NCI-H526 treated with DMSO at 0.1 percent for 48 hours (cell line): Measurements from ENCODE around the gene XPOT.

Experiments used
- DNase-seq: peaks from one replicate; lab custom pipeline; 2025; lab: John Stamatoyannopoulos, UW

Gene XPOT

DNA sequence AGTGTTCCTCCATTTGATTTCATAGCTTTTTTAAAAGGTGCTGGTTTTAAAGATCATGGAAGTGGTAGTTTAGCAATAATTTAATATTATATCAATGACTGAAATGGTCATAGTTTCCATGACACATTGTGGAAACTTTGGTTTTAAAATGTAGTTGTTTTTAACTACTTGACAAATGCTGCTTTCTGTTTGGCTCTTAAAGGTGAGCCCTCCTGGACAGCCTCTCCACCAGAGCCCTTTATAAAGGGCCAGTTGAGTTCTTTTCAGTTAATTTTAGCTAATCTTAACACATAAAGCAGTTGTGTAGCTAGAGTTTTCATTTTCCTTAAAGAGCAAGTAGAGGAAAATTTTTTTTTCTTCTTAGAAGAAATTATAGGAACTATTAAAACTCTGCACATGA is 14.0 kb downstream of the XPOT start:
- DNase-seq, result no peak

DNA sequence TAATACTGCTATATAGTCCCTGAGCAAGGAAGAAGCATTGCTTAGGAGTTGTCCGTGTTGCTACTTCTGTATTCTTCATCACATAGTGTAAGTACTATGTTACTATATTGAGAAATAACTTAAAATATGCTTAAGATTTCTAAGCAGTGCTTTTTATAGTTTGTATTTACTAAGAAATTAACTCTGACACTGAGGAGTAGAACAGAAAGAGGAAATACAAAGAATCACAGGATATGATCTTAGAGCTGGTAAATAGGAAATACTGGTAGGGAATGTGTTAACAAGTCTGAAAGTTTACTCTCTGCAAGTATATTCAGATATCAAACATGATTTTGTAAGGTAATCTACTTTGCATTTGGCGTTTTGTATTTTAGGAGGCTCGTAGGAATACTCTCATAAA is 15.5 kb downstream of the XPOT start:
- no peak for DNase-seq

DNA sequence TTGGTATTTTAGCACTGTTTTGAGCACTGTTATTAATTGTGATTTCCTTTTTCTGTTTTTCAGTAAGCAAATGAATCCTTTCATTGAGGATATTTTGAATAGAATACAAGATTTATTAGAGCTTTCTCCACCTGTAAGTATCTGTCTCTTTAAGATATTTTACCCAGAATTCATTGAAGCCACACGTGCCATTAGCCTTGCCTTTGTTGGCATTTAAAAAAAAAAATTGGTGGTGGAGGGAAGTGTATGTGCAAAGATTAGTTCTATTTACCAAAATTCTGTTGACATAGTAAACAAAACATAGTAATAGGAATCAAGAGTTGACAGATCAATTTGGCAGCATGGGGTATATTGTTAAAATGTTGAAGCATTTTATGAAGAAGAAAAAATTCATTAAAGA is 23.8 kb downstream of the XPOT start:
- no peak for DNase-seq

DNA sequence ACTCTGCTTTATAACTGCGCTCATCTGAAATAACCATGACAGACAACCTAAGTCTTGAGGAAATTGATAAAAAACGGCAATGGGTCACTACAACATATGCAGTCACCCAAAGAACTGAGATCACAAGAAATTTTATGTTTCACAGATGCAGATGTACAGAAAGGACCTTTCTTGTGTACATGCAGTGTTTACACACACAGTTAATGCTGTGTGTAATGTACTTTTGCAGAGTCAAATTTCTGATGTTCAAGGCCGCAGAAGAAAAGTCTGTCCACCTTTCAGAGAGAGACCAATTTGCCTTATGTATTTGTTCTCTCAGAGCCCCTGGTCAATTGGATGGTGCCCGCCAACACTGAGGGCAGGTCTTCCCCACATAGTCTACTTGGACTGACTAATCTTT is 24.8 kb downstream of the XPOT start:
- no peak for DNase-seq

DNA sequence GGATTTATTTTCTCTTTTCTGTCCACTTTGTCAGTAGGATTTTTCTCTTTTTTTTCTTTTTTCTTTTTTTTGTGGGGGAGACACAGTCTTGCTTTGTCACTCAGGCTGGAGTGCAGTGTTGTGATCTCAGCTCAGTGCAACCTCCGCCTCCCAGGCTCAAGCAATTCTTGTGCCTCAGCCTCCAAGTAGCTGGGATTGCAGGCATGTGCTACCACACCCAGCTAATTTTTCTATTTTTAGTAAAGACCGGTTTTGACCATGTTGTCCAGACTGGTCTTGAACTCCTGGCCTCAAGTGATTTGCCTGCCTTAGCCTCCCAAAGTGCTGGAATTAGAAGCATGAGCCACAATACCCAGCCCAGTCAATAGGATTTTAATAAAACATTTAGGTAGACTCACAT is 26.7 kb downstream of the XPOT start:
- no peak for DNase-seq

DNA sequence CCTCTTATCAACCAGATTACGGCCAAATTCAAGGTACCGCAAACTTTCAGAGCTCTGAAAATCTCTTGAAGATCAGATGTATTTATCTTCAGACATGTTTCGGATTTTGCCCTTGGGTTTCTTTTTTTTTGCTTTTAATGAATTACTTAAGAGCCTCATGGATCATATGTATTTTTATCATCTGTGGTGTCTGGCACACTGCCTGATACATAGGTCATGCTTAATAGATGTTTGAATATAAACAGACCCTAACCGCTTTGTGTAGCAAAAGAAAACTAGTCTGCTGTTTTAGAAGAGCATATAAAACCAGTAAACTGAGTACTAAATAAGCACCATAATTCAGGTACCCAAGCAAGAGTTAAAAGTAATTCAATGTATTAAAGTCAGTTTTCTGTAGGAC is 27.6 kb downstream of the XPOT start:
- DNase-seq, result no peak

DNA sequence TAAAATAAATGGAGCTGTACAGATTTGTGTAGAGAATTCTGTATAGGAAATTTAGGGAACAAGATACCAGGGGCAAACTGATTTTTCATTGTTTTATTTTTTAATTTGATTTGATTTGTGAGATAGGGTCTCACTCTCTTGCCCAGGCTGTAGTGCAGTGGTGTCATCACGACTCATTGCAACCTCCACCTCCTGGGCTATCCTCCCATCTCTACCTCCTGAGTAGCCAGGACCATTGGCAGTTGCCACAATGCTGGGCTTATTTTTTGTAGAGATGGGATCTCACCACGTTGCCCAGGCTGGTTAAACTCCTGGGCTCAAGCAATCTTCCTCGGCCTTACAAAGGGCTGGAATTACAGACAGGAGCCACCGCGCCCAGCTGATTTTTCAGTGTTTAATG is 29.7 kb downstream of the XPOT start:
- no peak for DNase-seq

DNA sequence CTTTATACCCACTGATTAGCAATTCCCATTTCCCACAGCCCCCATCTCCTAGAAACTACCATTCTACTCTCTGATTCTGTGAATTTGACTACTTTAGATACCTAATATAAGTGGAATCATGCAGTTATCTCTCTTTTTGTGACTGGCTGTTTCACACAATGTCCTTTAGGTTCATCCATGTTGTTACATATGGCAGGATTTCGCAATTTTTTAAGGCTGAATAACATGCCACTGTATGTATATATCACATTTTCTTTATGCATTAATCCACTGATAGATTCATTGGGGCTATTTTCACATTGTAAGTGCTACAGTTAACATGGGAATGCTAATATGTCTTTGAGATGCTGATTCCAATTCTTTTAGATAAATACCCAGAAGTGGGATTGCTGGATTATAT is 35.9 kb downstream of the XPOT start:
- DNase-seq, result no peak

DNA sequence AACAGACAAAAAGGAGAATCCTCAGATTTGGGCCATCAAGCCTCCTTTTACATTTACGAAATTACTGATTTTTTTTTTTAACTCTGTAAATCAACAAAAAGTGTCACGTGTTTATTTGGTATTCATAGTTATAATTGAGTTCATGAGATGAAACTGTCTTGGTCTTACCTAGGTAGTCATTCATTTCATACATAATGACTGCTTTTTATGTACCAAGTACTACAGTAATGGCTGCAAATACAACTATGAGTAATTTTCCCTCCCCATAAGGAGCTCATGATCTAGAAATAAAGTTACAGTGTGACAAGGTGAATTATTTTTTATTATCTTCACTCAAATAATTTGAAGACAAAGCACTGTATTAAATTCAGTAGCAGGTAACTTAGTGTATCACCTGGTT is 41.3 kb downstream of the XPOT start:
- DNase-seq, result no peak

DNA sequence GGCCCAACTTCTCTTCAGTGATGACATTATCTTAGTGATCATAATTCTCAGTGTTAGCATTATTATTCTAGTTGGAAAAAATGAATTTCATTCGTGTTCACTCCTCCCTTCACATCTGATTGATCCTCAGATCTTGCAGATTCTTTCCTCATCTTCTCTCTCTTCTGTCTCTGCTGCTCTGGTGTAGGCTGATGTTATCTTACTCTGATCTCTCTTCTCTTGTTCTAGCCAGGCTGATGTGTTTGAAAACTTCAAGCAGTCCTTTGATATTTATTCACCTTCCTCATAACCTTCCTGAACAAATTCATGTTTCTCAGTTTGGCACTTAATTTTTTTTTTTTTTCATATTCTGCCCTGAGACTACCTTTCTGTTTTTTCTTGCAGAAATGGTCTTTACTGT is 42.1 kb downstream of the XPOT start:
- DNase-seq, result no peak

DNA sequence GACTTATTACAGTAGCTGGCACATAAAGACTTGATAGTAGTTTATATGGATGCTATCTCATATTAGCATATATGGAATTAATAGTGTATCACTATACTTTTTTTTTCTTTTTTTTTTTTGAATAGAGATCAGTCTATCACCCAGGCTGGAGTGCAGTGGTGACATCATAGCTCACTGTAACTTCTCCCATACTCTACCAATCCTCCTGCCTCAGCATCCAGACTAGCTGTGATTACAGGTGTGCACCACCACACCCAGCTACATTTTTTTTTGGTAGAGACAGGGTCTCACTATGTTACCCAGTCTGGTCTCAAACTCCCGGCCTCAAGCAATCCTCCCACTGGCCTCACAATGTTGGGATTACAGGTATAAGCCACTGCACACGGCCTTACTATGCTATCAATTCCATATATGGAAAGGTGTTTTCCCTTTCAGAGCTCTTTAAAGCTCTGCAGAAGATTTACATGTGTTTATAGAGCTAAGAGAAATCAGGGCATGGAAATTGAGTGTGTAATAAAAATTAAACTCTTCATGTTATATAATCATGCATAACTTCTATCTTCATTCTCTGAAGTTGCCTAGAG is 46.0 kb downstream of the XPOT start:
- no peak for DNase-seq

DNA sequence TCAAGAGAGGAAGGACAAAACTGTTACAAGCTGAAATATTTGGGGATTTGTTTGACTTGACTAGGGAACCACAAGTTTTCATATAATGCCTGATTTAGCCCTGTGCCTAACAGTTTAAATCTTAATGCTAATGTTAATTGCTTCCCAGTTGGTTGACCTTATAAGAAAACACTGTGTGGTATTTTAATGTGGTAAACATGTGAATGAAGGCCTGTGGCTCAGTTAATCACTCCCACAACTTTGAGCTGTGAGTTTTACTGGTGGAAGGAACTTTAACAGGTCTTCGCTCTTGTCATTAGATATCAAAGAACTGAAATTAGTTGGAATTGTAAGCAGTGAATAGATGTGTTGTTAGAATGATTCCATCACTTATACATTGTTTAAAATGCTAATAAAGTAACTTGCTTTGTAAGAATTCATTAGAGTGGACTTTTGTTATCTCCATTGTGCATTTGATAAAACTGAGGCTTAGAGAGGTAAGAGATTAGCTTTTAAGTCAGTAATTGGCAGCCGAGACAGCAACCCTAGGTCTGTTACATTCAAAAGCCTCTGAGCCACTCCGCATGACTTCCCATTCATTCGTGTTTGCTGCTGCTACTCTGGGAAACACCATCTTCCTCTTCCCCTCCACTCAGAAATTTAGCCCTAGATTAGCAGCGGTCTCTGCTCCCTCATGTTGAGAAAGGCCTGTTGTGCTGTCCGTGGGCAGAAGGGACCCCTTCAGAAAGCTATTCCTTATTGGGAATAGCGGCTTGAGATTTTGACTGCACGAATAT is 46.7 kb downstream of the XPOT start:
- DNase-seq, result peak; percentile 37

DNA sequence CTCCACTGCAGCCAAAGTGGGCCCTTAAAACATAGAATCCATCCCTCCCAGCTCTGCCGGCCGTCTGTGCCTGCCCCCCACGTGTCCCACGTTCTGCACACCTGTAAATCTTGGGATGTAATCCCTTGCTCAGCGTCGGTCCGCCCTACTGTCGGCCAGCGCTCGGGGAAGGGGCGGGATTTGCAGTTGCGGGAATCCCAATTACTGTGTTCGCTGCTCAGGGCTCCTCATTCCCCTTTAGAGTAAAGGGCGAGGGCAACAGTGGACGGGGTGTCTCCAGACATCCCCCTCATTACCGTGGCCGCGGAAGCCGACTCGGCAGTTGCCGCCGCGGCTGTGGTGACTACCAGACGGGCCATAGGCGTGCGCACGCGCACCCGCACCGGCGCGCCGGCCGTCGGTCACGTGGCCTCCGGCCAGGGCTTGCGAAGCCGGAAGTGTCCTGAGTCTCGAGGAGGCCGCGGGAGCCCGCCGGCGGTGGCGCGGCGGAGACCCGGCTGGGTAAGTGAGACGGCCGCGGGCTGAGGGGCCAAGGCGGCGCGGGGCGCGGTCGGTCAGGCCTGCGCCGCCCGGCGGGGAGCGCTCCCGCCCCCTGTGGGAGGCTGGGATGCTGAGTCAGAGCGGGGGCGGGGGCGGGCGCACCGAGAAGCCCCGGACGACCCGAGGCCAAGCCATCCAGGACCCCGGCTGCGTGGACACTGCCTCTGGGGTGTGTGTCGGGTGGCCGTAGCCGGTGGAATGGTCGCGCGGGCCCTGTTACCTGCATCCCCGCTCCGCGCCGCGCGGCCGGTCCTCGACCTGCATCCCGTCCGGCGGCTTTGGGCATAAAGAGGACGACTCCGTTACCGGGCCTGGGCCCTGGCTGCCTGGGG is 47.7 kb downstream of the XPOT start, which contains the start of gene TBK1:
Gene TBK1 (plus strand): TSS at position 434 of the 872 bp plus-strand sequence. CDS start 3,751 bp downstream, outside the sequence.
- DNase-seq, result peak; percentile 74

DNA sequence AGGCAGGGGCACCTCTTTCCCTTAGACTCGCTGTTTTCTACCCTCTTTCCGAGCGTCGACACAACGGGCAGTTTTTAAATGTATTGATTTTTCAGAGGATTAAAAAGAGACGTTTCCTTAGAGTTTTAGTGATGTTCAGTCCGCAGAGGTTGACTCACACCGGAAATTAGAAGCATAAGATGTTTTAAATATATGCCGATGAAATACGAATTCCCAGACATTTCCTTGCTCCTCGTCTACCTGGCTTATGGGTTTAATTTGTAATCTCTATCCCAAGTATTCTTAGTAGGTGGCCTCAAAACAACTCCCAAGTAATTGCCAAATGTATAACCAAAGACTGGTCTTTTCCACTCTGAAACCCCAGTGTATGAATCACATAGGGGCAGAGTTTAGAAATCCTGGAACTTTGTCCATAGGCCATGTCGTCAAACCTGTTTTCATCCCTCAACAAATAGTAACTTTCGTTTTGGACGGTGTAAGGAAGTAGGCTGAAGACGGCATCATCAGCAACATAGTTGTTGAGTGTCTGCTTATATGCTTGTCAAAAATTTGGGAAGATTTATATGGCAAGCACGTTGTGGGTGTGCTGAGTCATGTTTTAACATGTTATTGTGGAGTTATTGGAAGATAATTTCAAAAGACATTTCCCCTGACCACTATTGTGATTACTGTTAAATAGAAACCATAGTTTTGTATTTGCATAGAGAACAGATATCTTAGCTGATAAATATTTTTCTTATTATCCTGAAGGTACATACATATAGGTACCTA is 48.6 kb downstream of the XPOT start:
- DNase-seq, result peak; percentile 18

DNA sequence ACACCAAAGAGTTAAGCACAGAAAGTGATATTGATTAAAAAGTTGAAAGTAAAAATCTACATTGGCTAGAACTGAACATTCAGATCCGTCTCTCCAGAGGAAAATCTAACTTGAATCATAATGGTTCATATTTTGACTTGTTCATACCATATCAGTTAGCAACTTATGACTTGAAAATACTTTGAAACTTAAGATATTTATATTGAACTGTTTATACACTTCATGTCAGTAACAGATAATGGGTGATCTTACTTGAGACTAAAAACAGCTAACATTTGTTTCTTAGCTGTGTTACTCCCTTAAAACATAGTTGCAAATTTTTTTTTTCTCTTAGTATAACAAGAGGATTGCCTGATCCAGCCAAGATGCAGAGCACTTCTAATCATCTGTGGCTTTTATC is 51.3 kb downstream of the XPOT start:
- DNase-seq, result no peak

DNA sequence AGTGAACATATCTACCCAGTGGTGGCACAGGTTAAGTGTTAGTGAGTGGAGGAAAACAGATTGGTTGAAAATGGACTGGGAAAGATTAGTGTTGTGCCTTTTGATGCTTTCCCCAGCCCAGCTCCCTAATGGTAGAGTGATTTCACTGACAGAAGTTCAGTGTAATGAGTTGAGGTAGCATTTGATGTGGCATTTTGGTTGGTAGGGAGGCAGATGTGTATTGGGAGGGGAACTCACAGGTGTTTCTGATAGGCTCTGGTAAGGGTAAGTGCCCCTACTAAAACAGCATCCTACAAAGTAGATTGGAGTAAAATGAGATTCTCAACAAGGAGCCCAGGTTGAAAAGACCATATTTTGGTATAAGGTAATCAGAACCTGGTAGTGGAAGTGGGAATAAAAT is 51.9 kb downstream of the XPOT start:
- DNase-seq, result no peak

DNA sequence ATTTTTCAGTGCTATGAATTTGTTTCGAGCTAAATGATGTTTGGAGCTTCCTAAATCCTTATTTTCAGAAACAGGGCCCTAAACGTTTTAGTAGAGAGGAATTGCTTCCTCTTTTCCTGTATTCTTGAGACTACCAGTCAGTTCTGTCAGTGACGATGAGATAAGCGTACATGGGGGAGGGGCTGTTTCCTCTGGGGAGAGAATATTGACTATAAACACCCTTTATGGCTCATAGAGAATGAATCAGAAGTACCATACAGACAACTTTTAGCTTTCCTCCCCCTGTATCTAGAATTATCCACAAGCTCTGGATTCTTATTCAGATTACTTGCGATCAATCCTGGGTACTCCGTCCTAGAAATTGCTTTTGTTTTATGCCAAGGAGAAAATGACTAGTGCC is 52.8 kb downstream of the XPOT start:
- DNase-seq, result no peak

DNA sequence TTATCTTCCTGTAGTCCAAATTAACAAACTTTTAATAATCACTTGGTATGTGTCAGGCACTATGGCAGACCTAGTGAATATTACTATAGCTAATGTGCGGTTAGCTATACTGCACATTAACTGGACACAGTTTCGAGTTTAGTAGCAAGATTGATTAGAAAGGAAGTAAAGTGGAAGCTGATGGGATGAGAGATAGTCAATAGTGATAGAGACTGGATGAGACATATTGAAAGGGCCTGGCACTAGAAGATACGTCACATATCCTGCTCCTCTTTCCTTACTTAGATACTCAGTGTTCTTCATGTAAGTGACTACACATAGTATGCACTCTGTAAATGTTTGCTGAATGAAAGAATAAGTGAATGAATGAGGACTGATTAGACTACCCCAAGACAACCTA is 53.3 kb downstream of the XPOT start:
- no peak for DNase-seq

DNA sequence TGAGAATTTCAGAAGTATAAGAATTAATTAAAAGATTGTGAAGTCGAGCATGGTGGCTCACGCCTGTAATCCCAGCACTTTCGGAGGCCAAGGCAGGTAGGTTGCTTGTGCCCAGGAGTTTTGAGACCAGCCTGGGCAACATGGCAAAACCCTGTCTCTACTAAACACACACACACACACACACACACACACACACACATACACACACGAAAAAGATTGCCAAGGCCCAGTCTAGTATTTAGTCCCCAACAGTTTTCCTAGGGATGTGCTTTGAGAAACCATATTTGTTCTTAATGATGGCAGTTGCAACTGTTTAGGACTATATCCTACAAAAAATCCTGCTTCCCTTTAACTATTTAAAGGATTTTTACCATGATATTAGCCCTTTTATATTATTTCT is 53.7 kb downstream of the XPOT start:
- DNase-seq, result no peak

DNA sequence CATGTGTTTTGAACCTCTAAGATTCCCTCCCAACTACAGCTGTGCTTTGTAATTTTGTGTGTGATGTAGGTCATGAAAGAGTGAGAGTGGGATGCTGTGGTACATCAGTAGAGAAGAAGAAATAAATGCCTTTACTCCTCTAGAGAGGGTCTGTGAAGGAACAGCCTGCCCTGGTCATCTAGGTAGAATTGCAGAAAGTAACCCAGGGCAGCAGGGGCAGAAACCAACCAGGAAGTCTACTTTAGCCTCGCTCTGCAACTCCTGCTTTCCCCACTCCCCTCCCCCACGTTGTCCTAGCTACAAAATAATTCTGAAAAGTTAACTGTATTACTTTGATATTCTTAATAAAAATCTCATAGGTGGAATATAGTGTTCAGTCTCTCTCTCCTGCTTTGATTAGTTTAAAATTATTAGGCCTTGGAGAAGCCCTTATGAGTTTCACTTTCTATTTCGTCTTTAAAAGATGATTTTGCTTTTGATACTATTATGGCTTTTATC is 55.3 kb downstream of the XPOT start:
- no peak for DNase-seq

DNA sequence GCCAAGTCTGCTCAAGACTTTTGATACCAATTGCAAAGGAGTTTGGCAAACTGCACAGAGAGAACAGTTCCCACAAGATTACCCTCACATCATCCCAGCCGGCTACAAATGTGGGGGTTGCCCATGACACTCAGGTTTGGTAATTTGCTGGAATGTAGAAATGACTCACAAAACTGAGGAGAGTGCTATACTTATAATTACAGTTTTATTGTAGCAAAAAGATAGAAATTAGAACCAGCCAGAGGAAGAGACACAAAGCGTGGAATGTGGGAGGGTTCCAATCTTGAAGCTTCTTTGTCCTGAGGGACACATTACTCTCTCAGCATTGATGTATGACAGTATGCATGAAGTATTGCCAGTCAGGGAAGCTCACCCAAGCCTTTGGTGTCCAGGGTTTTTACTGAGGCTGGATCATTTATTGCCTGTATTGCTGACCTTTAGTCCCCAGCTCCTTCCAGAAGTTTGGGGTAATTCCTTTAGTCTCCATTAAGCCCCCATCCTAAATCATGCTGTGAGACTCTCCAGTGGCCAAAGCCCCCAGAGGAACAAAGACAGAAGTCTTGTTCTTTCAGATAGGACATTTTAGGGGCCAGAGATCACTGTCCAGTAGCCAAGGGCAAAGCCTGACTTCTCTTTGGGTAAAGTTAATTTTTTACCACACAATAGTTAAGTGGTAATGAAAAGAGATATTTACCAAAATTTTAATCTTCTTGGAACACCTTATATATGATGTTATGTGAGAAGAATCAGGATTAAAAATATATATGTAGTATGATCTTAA is 57.6 kb downstream of the XPOT start:
- DNase-seq, result no peak
